BJ (cell line): ENCODE data around the gene GLYATL2. TPM values are rescaled to one million over a fixed set of nuclear protein-coding genes. Genes with fewer than 3 reads are reported as not detected.
A peak's percentile ranks its signal among the peaks of the same experiment; 100 is the strongest.

Experiments used
- CTCF ChIA-PET: fragments of 350-600 bp; formaldehyde crosslinking; extraction: SDS; loops from one replicate; lab custom pipeline; 2021; ENCODE audit warnings: antibody characterized with exemption, inconsistent platforms; lab: Yijun Ruan, JAX
- POLR2A ChIA-PET: fragments of 300-600 bp; sonication (Branson Sonifier 250); formaldehyde crosslinking; extraction: SDS; loops from one replicate; lab custom pipeline; 2021; ENCODE audit warnings: antibody characterized with exemption; lab: Charles Lee
- DNase-seq: peaks from one replicate; pipeline ENCODE4 v3.0.0-alpha.2; 2011; ENCODE audit warnings: low read depth
- H3K27me3 ChIP-seq: 2 replicates; pipeline ENCODE4 v1.6.0; 2011; ENCODE audit warnings: low read length; ENCODE audit not compliant: control insufficient read depth, insufficient read depth
- H3K36me3 ChIP-seq: 2 replicates; pipeline ENCODE4 v1.5.1; 2011; ENCODE audit warnings: low read length; ENCODE audit not compliant: control insufficient read depth, insufficient read depth
- H3K4me3 ChIP-seq: 2 replicates; pipeline ENCODE4 v1.5.1; 2011; ENCODE audit warnings: low read depth, mild to moderate bottlenecking, control low read depth, low read length
- polyA plus RNA-seq: library from polyadenylated mRNA; depleted of rRNA; stranded (reverse); fragments of >200 nt; gene quantifications from 2 replicates; pipeline ENCODE4 v1.2.3, GENCODE V29; 2011
- TF ChIP-seq, protein P1 (sequence below): IDR thresholded peaks from 2 replicates; pipeline ENCODE4 v1.5.1; 2011; ENCODE audit warnings: low read depth, mild to moderate bottlenecking, control low read depth, inconsistent platforms, low read length, moderate library complexity; ENCODE audit not compliant: insufficient read depth

GLYATL2 gene
- polyA plus RNA-seq, 1 experiment: 0.59 TPM

DNA sequence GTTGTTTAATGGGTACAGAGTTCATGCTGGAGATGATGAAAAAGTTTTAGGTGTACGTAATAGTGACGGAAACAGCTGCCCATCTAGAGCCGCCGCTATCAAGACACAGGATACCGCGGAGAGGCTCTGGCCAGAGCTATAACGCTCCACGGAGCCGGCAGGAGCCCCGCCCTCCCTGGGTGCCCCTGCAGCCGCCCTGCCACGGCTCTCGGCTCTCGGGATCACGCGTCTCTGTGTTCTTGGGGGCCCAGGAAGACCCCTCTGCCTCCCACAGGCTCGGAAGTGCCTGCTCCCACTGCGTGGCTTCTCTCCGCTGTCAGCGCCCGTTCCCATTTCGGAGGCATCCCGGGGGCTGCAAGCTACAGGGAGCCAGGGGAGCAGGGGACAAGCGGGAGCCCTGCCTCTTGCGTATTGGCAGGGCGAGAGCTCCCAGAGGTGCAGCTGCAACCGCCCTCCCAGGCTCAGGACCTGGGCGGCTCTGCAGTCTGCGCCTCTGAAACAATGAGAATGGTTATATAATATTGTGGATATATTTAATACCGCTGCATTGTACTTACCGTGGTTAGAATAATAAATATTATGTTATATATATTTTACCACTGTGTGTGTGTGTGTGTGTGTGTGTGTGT lies 13.7 kb downstream of the GLYATL2 start:
- ChIA-PET CTCF (interaction anchor here (0.9 to 1.3 kb wide), 2 partner anchors 14 to 71 kb away, joined by 3 read pairs; no protein-coding TSS in a partner anchor), POLR2A (no interaction called here)
- Histone ChIP-seq H3K36me3 (no peaks in the 10 kb centered on the region), H3K27me3 (no peaks in the 10 kb centered on the region), H3K4me3 (no peak overlapping the region)
- TF ChIP-seq, protein P1, sequence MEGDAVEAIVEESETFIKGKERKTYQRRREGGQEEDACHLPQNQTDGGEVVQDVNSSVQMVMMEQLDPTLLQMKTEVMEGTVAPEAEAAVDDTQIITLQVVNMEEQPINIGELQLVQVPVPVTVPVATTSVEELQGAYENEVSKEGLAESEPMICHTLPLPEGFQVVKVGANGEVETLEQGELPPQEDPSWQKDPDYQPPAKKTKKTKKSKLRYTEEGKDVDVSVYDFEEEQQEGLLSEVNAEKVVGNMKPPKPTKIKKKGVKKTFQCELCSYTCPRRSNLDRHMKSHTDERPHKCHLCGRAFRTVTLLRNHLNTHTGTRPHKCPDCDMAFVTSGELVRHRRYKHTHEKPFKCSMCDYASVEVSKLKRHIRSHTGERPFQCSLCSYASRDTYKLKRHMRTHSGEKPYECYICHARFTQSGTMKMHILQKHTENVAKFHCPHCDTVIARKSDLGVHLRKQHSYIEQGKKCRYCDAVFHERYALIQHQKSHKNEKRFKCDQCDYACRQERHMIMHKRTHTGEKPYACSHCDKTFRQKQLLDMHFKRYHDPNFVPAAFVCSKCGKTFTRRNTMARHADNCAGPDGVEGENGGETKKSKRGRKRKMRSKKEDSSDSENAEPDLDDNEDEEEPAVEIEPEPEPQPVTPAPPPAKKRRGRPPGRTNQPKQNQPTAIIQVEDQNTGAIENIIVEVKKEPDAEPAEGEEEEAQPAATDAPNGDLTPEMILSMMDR: no peak
- DNase-seq: no peak

DNA sequence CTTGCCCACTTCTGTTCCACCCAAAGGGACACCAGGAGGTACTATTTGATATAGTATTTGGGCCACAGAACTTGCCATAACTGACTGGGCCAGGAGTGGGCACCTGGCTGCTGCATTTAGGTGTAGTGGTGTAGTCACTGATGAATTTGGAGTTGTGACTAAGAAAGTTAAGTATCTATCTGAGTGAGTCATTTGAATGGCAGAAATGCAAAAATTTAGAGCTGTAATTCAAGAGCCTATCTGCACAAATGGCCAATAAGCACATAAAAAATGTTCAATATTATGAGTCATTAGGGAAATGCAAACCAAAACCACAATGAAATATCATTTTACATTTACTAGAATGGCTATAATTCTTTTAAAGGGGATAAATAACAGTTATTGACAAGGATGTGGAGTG lies 14.7 kb downstream of the GLYATL2 start:
- ChIA-PET POLR2A (interaction anchor here (0.6 kb wide), 1 partner anchor 73 kb away, joined by 9 read pairs; no protein-coding TSS in a partner anchor), CTCF (interaction anchor here (0.9 to 1.3 kb wide), 3 partner anchors 15 to 177 kb away, joined by 3 read pairs; no protein-coding TSS in a partner anchor)
- Histone ChIP-seq H3K36me3 (no peaks in the 10 kb centered on the region), H3K4me3 (no peak overlapping the region), H3K27me3 (no peaks in the 10 kb centered on the region)
- peak; percentile 37 for DNase-seq
- TF ChIP-seq, protein P1: no peak

DNA sequence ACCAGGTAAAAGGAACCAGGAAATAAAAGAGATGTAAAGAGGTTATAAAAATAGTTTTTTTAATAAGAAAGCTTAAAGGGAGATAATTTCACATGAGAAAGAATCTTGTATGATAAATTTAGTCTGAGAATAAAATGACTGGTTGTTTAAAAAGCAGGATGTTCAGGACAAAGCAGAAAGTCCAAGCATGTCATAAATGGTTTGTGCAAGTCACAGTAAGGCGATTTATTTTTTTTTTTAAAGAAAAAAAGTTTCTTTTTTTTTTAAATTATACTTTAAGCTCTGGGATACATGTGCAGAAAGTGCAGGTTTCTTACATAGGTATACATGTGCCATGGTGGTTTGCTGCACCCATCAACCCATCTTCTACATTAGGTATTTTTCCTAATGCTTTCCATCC lies 30.8 kb downstream of the GLYATL2 start:
- Histone ChIP-seq H3K4me3 (no peak overlapping the region), H3K27me3 (no peaks in the 10 kb centered on the region), H3K36me3 (no peaks in the 10 kb centered on the region)
- DNase-seq: no peak
- CTCF ChIA-PET: interaction anchor here (1.4 kb wide), 1 partner anchor 27 kb away, joined by 4 read pairs; no protein-coding TSS in a partner anchor
- TF ChIP-seq, protein P1: no peak
- POLR2A ChIA-PET: no interaction called here

DNA sequence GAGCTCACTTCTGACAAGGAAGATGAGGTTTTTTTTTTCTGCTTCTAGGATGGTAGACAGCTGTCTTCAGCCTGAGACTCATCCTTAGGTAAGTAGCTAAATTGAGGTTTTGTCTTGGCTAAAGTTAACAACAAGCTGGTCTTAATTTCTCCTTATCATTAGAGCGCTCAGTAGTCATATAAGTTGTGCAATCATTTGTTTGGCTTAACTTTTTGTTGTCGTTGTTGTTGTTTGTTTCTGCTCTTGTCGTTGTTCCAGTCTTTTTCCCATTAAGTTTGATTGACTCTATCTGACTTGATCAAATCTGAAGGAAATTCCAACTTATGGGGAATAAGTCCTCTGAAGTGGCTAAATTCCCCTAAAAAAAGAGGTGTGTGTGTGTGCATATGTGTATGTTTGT lies 33.0 kb downstream of the GLYATL2 start:
- TF ChIP-seq, protein P1: no peak
- CTCF ChIA-PET: interaction anchor here (0.6 kb wide), 1 partner anchor 19 kb away, joined by 3 read pairs; no protein-coding TSS in a partner anchor
- DNase-seq: no peak
- Histone ChIP-seq H3K36me3 (no peaks in the 10 kb centered on the region), H3K4me3 (no peak overlapping the region), H3K27me3 (no peaks in the 10 kb centered on the region)
- POLR2A ChIA-PET: no interaction called here

DNA sequence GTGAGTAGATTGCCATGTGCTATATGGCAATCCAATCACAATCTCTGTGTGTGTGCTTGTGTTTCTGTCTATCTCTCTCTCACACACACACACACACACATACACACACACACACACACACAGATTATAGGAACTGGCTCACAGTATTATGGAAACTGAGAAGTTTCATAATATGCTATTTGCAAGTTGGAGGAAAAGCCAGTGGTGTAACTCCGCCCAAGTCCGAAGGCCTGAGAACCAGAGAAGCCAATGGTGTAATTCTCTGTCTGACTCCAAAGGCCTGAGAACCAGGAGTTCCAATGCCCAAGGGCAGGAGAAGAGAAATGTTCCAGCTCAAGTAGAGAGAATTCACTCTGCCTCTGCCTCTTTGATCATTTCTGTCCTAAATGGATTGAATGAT lies 37.2 kb downstream of the GLYATL2 start:
- Histone ChIP-seq H3K4me3 (no peak overlapping the region), H3K27me3 (no peaks in the 10 kb centered on the region), H3K36me3 (no peaks in the 10 kb centered on the region)
- CTCF ChIA-PET: no interaction called here
- POLR2A ChIA-PET: no interaction called here
- no peak for DNase-seq
- TF ChIP-seq, protein P1: no peak
